ENCODE measurements around the gene RPL22L1.
"Not testable (repeated sequence)": the region's sequence is repeated elsewhere in the genome, so short reads cannot be mapped to it uniquely, and the experiment has no call there.

The RPL22L1 gene

DNA sequence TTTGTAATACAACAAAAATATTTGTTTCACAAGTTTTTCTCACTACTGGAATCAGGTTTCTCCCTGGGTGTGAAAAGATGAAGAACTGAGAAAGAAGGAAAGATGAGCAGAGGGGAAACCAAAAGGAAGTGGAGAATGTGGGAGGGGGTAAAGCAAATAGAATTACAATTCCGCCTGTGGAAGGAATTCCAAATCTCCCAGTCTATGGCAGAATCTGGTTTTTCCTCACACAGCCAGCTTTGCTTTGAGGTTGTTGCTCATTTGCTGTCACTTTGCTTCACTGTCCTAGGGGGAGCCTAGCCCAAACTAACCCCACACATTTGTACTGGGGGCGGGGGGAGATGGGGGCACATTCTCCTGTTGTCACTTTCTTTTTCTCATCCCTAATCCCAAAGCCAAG, 43.9 kb downstream of the RPL22L1 start:
- DNase-seq, result no peak

DNA sequence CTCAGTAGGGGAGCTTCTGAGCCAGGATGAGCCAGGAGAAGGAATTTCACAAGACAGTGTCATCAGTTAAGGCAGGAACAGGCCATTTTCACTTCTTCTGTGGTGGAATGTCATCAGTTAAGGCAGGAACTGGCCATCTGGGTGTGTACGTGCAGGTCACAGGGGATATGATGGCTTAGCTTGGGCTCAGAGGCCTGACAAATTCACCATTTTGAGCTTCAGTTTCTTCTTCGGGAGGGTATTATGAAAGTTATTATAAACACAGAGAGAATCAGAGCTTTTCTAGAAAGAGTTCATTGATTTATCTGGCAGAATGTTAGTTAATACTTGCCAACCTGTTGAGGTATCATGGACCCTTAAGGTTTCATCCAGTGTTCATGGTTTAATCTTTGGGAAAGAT, 46.4 kb downstream of the RPL22L1 start:
- DNase-seq, result not testable (repeated sequence)

GRCh38 chr3:170818325-170818724, 51.7 kb downstream of the RPL22L1 start:
- not testable (repeated sequence) for DNase-seq

DNA sequence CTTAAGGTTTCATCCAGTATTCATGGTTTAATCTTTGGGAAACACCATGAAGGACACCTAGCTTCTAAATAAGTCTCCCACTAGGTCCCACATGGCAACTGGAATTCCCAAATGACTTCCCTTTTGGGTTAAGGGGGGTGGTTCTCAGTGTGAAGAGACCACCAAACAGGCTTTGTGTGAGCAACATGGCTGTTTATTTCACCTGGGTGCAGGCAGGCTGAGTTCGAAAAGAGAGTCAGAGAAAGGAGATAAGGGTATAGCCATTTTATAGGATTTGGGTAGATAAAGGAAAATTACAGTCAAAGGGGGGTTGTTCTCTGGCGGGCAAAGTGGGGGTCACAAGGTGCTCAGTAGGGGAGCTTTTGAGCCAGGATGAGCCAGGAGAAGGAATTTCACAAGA, 52.5 kb downstream of the RPL22L1 start:
- DNase-seq, result not testable (repeated sequence)

- no peak for DNase-seq
Measured at GRCh38 chr3:170816841-170817240, 53.2 kb downstream of the RPL22L1 start.

DNA sequence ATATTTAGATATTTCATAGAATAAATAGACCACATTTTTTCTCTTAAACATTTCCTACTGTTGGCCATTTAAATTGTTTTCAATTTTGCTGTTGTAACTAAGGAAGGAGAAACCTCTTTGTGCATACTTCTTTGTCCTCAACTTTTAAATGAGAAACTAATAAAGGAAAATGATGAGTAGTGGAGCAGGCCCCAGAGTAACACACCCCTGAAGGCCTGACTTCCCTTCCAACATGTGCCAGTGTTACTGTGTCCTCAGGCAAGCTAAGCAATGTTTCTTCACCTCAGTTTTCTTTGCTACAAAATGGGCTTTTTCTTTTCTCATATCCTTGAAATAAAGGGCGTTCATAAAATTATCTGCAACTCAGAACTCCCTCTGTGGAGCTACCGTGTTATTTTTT, 53.7 kb downstream of the RPL22L1 start:
- no peak for DNase-seq

GRCh38 chr3:170815936-170816335, 54.1 kb downstream of the RPL22L1 start:
- no peak for DNase-seq

DNA sequence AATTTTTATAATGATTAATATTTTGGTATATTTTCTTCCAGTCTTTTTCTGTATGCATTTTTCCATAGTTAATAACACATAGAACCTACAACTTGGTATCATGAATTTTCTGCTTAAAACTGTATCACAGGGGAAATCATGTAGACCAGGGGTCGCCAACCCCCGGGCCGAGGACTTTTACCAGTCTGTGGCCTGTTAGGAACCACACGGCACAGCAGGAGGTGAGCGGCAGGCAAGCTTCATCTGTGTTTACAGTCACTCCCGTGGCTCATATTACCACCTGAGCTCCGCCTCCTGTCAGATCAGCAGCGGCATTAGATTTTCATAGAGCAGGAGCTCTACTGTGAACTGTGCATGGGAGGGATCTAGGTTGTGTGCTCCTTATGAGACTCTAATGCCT, 54.7 kb downstream of the RPL22L1 start:
- DNase-seq, result no peak
